H9 (cell line): ENCODE data around the gene VAV1. TPM values are rescaled to one million over a fixed set of nuclear protein-coding genes. Genes with fewer than 3 reads are reported as not detected.

ENCODE experiments used
- DNase-seq: peaks from one replicate; pipeline ENCODE4 v3.0.0-alpha.2; 2017
- H2AFZ ChIP-seq: one replicate; pipeline ENCODE4 v1.6.1; 2013; ENCODE audit warnings: mild to moderate bottlenecking, low read length, control low read depth, moderate library complexity
- H2AK5ac ChIP-seq: 2 replicates; pipeline ENCODE4 v1.6.1; 2013; ENCODE audit warnings: low read length, control low read depth, mixed read lengths; ENCODE audit not compliant: insufficient read length
- H2BK120ac ChIP-seq: one replicate; pipeline ENCODE4 v1.6.1; 2013; ENCODE audit warnings: low read depth, mild to moderate bottlenecking, low read length, control low read depth, inconsistent platforms; ENCODE audit not compliant: poor library complexity, severe bottlenecking
- H2BK12ac ChIP-seq: 2 replicates; pipeline ENCODE4 v1.6.1; 2013; ENCODE audit warnings: low read length, control low read depth, mixed read lengths, low read depth; ENCODE audit not compliant: insufficient read length
- H2BK15ac ChIP-seq: 2 replicates; pipeline ENCODE4 v1.6.1; 2013; ENCODE audit warnings: low read depth, low read length, control low read depth
- H2BK20ac ChIP-seq: one replicate; pipeline ENCODE4 v1.6.1; 2013; ENCODE audit warnings: low read depth, mild to moderate bottlenecking, low read length, control low read depth, inconsistent platforms; ENCODE audit not compliant: poor library complexity, severe bottlenecking
- H2BK5ac ChIP-seq: 2 replicates; pipeline ENCODE4 v1.6.1; 2013; ENCODE audit warnings: low read length, control low read depth, mixed read lengths; ENCODE audit not compliant: insufficient read length
- H3K14ac ChIP-seq: 2 replicates; pipeline ENCODE4 v1.6.1; 2013; ENCODE audit warnings: low read length, control low read depth; ENCODE audit not compliant: insufficient read depth
- H3K18ac ChIP-seq: 2 replicates; pipeline ENCODE4 v1.6.1; 2013; ENCODE audit warnings: low read depth, mild to moderate bottlenecking, mixed read lengths, low read length, control low read depth; ENCODE audit not compliant: insufficient read length
- H3K23ac ChIP-seq: 2 replicates; pipeline ENCODE4 v1.6.1; 2013; ENCODE audit warnings: low read length, control low read depth, mixed read lengths, low read depth; ENCODE audit not compliant: insufficient read length
- H3K23me2 ChIP-seq: 2 replicates; pipeline ENCODE4 v1.6.1; 2013; ENCODE audit warnings: low read depth, mild to moderate bottlenecking, mixed read lengths, low read length, control low read depth; ENCODE audit not compliant: insufficient read length, poor library complexity, severe bottlenecking
- H3K27ac ChIP-seq: 2 replicates; pipeline ENCODE4 v1.5.1; 2013; ENCODE audit warnings: low read length, control low read depth, mixed read lengths, low read depth; ENCODE audit not compliant: insufficient read length
- H3K27me3 ChIP-seq: 2 replicates; pipeline ENCODE4 v1.6.1; 2013; ENCODE audit warnings: low read length, control low read depth, inconsistent platforms; ENCODE audit not compliant: insufficient read depth
- H3K4ac ChIP-seq: 2 replicates; pipeline ENCODE4 v1.6.1; 2013; ENCODE audit warnings: low read depth, mild to moderate bottlenecking, control low read depth, inconsistent platforms, low read length, moderate library complexity
- H3K4me1 ChIP-seq: 2 replicates; pipeline ENCODE4 v1.6.1; 2013; ENCODE audit warnings: low read length, control low read depth, inconsistent platforms; ENCODE audit not compliant: insufficient read depth
- H3K4me2 ChIP-seq: 2 replicates; pipeline ENCODE4 v1.6.1; 2013; ENCODE audit warnings: low read length, control low read depth, mixed read lengths; ENCODE audit not compliant: insufficient read length, insufficient read depth
- H3K56ac ChIP-seq: 2 replicates; pipeline ENCODE4 v1.6.1; 2013; ENCODE audit warnings: low read depth, mild to moderate bottlenecking, mixed read lengths, low read length, control low read depth; ENCODE audit not compliant: insufficient read length
- H3K79me1 ChIP-seq: 2 replicates; pipeline ENCODE4 v1.6.1; 2013; ENCODE audit warnings: low read depth, mild to moderate bottlenecking, moderate library complexity, low read length, control low read depth, inconsistent platforms; ENCODE audit not compliant: insufficient read depth, poor library complexity, severe bottlenecking
- H3K79me2 ChIP-seq: 2 replicates; pipeline ENCODE4 v1.6.1; 2013; ENCODE audit warnings: low read length, control low read depth, inconsistent platforms; ENCODE audit not compliant: insufficient read depth
- H3K9ac ChIP-seq: 2 replicates; pipeline ENCODE4 v1.6.1; 2013; ENCODE audit warnings: low read length, control low read depth, mixed read lengths; ENCODE audit not compliant: insufficient read length; ENCODE audit errors: extremely low read depth
- H3K9me3 ChIP-seq: one replicate; pipeline ENCODE4 v1.6.1; 2013; ENCODE audit warnings: low read depth, low read length, inconsistent platforms; ENCODE audit not compliant: control insufficient read depth
- H3T11ph ChIP-seq: one replicate; pipeline ENCODE4 v1.6.1; 2013; ENCODE audit warnings: mild to moderate bottlenecking, low read length, control low read depth, inconsistent platforms
- H4K20me1 ChIP-seq: one replicate; pipeline ENCODE4 v1.6.1; 2013; ENCODE audit not compliant: control insufficient read depth, insufficient read length, insufficient read depth
- H4K5ac ChIP-seq: 2 replicates; pipeline ENCODE4 v1.6.1; 2013; ENCODE audit warnings: low read depth, mild to moderate bottlenecking, mixed read lengths, low read length, control low read depth; ENCODE audit not compliant: insufficient read length
- H4K8ac ChIP-seq: replicated peaks from 2 replicates; pipeline ENCODE4 v1.6.1; 2013; ENCODE audit warnings: low read length, control low read depth, mixed read lengths, low read depth; ENCODE audit not compliant: insufficient read length
- H4K91ac ChIP-seq: 2 replicates; pipeline ENCODE4 v1.6.1; 2013; ENCODE audit warnings: low read depth, mild to moderate bottlenecking, moderate library complexity, mixed read lengths, low read length, control low read depth; ENCODE audit not compliant: insufficient read length
- H3K27ac Mint-ChIP-seq, 3 experiments: 2 replicates in 2 of 3; 3 replicates in 1 of 3; pipeline ENCODE4 v1.8.0; 2020 to 2021; ENCODE audit warnings: mixed read lengths in 3 of 3, mild to moderate bottlenecking in 1 of 3, moderate library complexity in 1 of 3
- H3K27me3 Mint-ChIP-seq: 2 replicates; pipeline ENCODE4 v1.8.0; 2021; ENCODE audit warnings: low read depth, mild to moderate bottlenecking, moderate library complexity, mixed read lengths
- H3K36me3 Mint-ChIP-seq, 3 experiments: 2 replicates in 2 of 3; 3 replicates in 1 of 3; pipeline ENCODE4 v1.8.0; 2020 to 2021; ENCODE audit warnings: low read depth in 3 of 3, mixed read lengths in 3 of 3; ENCODE audit not compliant: insufficient read depth in 1 of 3
- H3K4me1 Mint-ChIP-seq, 2 experiments: 2 replicates each; pipeline ENCODE4 v1.8.0; 2020; ENCODE audit warnings: mixed read lengths in 2 of 2
- H3K4me3 Mint-ChIP-seq, 2 experiments: 2 replicates in 1 of 2; 3 replicates in 1 of 2; pipeline ENCODE4 v1.8.0; 2020 to 2021; ENCODE audit warnings: mild to moderate bottlenecking in 2 of 2, mixed read lengths in 2 of 2, moderate library complexity in 1 of 2
- H3K9me3 Mint-ChIP-seq, 2 experiments: 2 replicates in 1 of 2; 3 replicates in 1 of 2; pipeline ENCODE4 v1.8.0; 2020; ENCODE audit warnings: mild to moderate bottlenecking in 2 of 2, mixed read lengths in 2 of 2, moderate library complexity in 1 of 2
- CTCF ChIP-seq: fragments of 200-600 bp; sonication (generic); conservative IDR thresholded peaks from 3 replicates; pipeline ENCODE4 v1.8.0; 2021; ENCODE audit warnings: antibody characterized with exemption, mild to moderate bottlenecking
- WGBS: extraction: QIAGEN DNeasy Blood & Tissue Kit; methylation state at CpG from one replicate; pipeline ENCODE4 v1.1.7; 2013; ENCODE audit warnings: missing lambda C conversion rate, low lambda C conversion rate, mixed read lengths; ENCODE audit not compliant: insufficient read length; ENCODE audit errors: extremely low coverage; 5-methylcytosine and 5-hydroxymethylcytosine counted together
- total RNA-seq: library from RNA; stranded (reverse); gene quantifications from 2 replicates; pipeline ENCODE4 v1.2.1, GENCODE V29; 2021

Gene VAV1
- total RNA-seq, 1 experiment from 2014 or later = 0.90 TPM

DNA sequence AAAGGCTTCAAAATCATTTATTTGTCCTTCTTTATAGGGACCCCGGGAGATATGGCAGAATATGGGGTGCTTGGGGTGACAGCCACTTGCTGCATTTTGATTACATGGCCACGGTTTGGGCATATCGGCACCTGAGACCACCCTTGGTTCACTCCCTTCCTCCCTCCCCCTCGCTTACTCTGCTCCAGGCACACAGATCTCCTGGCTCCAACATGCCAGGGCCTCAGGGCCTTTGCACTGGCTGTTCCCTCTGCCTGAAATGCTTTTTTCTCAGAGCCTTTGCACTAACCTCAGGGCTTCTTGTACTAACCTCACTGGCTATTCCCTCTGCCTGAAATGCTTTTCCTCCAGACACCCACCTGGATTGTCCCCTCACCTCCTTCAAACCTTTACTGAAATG, 23.8 kb downstream of the VAV1 start:
- peaks cover 35 to 72% of the 10 kb centered on the region in 2 experiments for H3K9me3 Mint-ChIP-seq
- Histone ChIP-seq H3K56ac (no peak overlapping the region), H4K91ac (no peak overlapping the region), H4K5ac (no peak overlapping the region), H3K4me1 (no peaks in the 10 kb centered on the region; the same call in 1 of the 2 replicates), H3K18ac (no peak overlapping the region), H2AK5ac (no peak overlapping the region), H3K23me2 (peaks cover 3% of the 10 kb centered on the region), H4K20me1 (no peaks in the 10 kb centered on the region), H3K79me1 (no peaks in the 10 kb centered on the region), H3K4me2 (no peak overlapping the region), H3K27ac (no peak overlapping the region), H3K4ac (no peak overlapping the region), H3T11ph (no peak overlapping the region), H3K79me2 (no peaks in the 10 kb centered on the region), H2BK120ac (no peak overlapping the region), H3K9me3 (peaks cover 14% of the 10 kb centered on the region), H2BK20ac (no peak overlapping the region), H3K14ac (no peak overlapping the region), H2BK5ac (no peak overlapping the region), H2BK12ac (no peak overlapping the region), H4K8ac (no peak overlapping the region), H3K9ac (no peak overlapping the region), H3K27me3 (no peaks in the 10 kb centered on the region), H2BK15ac (no peak overlapping the region), H2AFZ (no peak overlapping the region), H3K23ac (no peak overlapping the region)
- no peak overlapping the region for H3K4me3 Mint-ChIP-seq
- no CpG with 5 or more reads among the region's 4 CpGs for WGBS
- no peak overlapping the region for H3K27ac Mint-ChIP-seq
- TF ChIP-seq CTCF = no peak
- H3K36me3 Mint-ChIP-seq = peaks cover 4 to 14% (median 14%) of the 10 kb centered on the region in 3 experiments; a peak in 6 of 7 replicates
- H3K4me1 Mint-ChIP-seq = peaks cover 6% of the 10 kb centered on the region in 2 experiments; a peak in 3 of 4 replicates
- DNase-seq = no peak
- H3K27me3 Mint-ChIP-seq = peaks cover 15% of the 10 kb centered on the region
